Activated CD8-positive, alpha-beta T cell treated with anti-CD3 and anti-CD28 coated beads for 36 hours (primary cell): ENCODE measurements around the gene EPHB1. TPM values are rescaled to one million over a fixed set of nuclear protein-coding genes. Genes with fewer than 3 reads are reported as not detected.

ENCODE experiments used
- ATAC-seq: fragments of 200-7000 bp; cut with Tn5 transposase; one replicate; pipeline ENCODE4 v1.10.0; 2021; ENCODE audit warnings: mild to moderate bottlenecking, moderate library complexity
- CTCF ChIA-PET: fragments of 350-600 bp; sonication (Branson Sonifier 250); formaldehyde crosslinking; loops from one replicate; lab custom pipeline; 2021; ENCODE audit warnings: antibody characterized with exemption; lab: Charles Lee
- POLR2A ChIA-PET: fragments of 350-600 bp; sonication (Branson Sonifier 250); formaldehyde crosslinking; loops from one replicate; lab custom pipeline; 2021; ENCODE audit warnings: antibody characterized with exemption; lab: Charles Lee
- DNase-seq: peaks from one replicate; pipeline ENCODE4 v3.0.0-alpha.2; 2020
- H3K27ac Mint-ChIP-seq: one replicate; pipeline ENCODE4 v1.8.0; 2021; ENCODE audit warnings: mild to moderate bottlenecking, mixed read lengths
- H3K27me3 Mint-ChIP-seq: one replicate; pipeline ENCODE4 v1.8.0; 2021; ENCODE audit warnings: mixed read lengths
- H3K36me3 Mint-ChIP-seq: one replicate; pipeline ENCODE4 v1.8.0; 2021; ENCODE audit warnings: low read depth, mixed read lengths
- H3K4me1 Mint-ChIP-seq: one replicate; pipeline ENCODE4 v1.8.0; 2021; ENCODE audit warnings: low read depth, mixed read lengths
- H3K4me3 Mint-ChIP-seq: one replicate; pipeline ENCODE4 v1.8.0; 2021; ENCODE audit warnings: mild to moderate bottlenecking, moderate library complexity, mixed read lengths
- H3K9me3 Mint-ChIP-seq: one replicate; pipeline ENCODE4 v1.8.0; 2021; ENCODE audit warnings: mixed read lengths
- CTCF ChIP-seq: fragments of 200-600 bp; IDR thresholded peaks from one replicate; pipeline ENCODE4 v1.8.0; 2022; ENCODE audit warnings: antibody characterized with exemption, mild to moderate bottlenecking
- intact Hi-C: fragments of 100-400 bp; cut with micrococcal nuclease; formaldehyde crosslinking; loops from one replicate; pipeline ENCODE4 v1.10.0; 2022
- total RNA-seq, 2 experiments: library from RNA; stranded (reverse); gene quantifications; one replicate each; pipeline ENCODE4 v1.2.3, GENCODE V29; 2021

Gene EPHB1
- total RNA-seq, 2 experiments from 2014 or later: 0.78 TPM; not detected in 1

DNA sequence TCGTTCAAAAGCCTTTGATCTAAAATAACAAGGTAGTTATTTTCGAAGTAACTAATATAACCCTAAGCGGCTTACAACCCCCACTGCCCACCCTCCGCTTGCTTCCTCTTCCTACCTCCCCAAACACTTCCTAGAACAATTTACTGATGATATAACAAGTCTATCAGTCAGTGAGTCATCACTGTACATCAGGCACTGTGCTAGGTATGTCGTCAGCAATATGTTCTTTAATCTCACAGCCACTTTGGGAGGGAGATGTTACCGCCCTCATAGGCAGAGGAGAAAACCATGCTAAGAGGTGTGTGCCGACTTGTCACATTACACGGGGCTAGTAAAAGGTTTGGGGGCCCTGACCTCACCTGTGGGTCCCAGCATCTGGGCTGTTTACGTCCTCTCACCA lies 381.8 kb downstream of the EPHB1 start:
- Mint-ChIP-seq H3K27me3 (peaks cover 1% of the 10 kb centered on the region), H3K4me1 (no peaks in the 10 kb centered on the region), H3K4me3 (no peak overlapping the region), H3K9me3 (no peaks in the 10 kb centered on the region), H3K36me3 (no peaks in the 10 kb centered on the region), H3K27ac (no peak overlapping the region)
- ATAC-seq: no peak
- DNase-seq: no peak
- no peak for TF ChIP-seq CTCF
- ChIA-PET CTCF (no interaction called here), POLR2A (no interaction called here)
- intact Hi-C loops: no loop called here

GRCh38 chr3:135178566-135178965 lies 383.5 kb downstream of the EPHB1 start:
- no peak overlapping the region for H3K27ac Mint-ChIP-seq
- CTCF ChIA-PET: no interaction called here
- DNase-seq (no peak), ATAC-seq (no peak)
- H3K9me3 Mint-ChIP-seq: no peaks in the 10 kb centered on the region
- H3K4me3 Mint-ChIP-seq: no peak overlapping the region
- TF ChIP-seq CTCF: no peak
- intact Hi-C loops: no loop called here
- H3K36me3 Mint-ChIP-seq: no peaks in the 10 kb centered on the region
- peaks cover 1% of the 10 kb centered on the region for H3K27me3 Mint-ChIP-seq
- POLR2A ChIA-PET: no interaction called here
- H3K4me1 Mint-ChIP-seq: no peaks in the 10 kb centered on the region

- no peaks in the 10 kb centered on the region for H3K4me1 Mint-ChIP-seq
- no peak for DNase-seq
- no peak overlapping the region for H3K27ac Mint-ChIP-seq
- intact Hi-C loops: no loop called here
- H3K36me3 Mint-ChIP-seq: no peaks in the 10 kb centered on the region
- ChIA-PET POLR2A (no interaction called here), CTCF (no interaction called here)
- no peak for ATAC-seq
- no peak overlapping the region for H3K4me3 Mint-ChIP-seq
- no peak for TF ChIP-seq CTCF
- H3K27me3 Mint-ChIP-seq: peaks cover 1% of the 10 kb centered on the region
- no peaks in the 10 kb centered on the region for H3K9me3 Mint-ChIP-seq
Observed at GRCh38 chr3:135181408-135181807, 386.3 kb downstream of the EPHB1 start.

GRCh38 chr3:135182364-135182998 lies 387.4 kb downstream of the EPHB1 start:
- no peaks in the 10 kb centered on the region for H3K4me1 Mint-ChIP-seq
- no peak overlapping the region for H3K4me3 Mint-ChIP-seq
- no peak for TF ChIP-seq CTCF
- DNase-seq (no peak), ATAC-seq (no peak)
- CTCF ChIA-PET: no interaction called here
- H3K27ac Mint-ChIP-seq: no peak overlapping the region
- H3K36me3 Mint-ChIP-seq: no peaks in the 10 kb centered on the region
- no peaks in the 10 kb centered on the region for H3K9me3 Mint-ChIP-seq
- intact Hi-C loops: no loop called here
- POLR2A ChIA-PET: no interaction called here
- H3K27me3 Mint-ChIP-seq: peaks cover 2% of the 10 kb centered on the region

DNA sequence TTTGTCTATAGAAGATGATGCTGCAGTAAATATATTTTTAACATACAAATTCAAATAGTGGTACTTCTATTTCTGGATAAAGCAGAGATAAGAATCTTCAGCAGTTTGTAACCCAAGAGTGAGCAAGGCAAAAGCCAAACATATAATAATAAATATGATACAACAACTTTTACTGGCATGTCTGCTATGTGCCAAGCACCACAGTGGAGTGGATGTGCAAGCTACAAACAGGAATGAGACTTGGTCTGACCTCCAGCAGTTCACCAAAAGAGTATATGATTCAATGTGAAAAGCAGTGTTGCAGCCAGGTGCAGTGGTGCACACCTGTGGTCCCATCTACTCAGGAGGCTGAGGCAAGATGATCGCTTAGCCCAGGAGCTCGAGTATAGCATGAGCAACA lies 395.6 kb downstream of the EPHB1 start:
- no peak for ATAC-seq
- H3K27ac Mint-ChIP-seq: no peak overlapping the region
- H3K27me3 Mint-ChIP-seq: peaks cover 1% of the 10 kb centered on the region

More for the DNA sequence above, 395.6 kb downstream of the EPHB1 start:
- no peak for DNase-seq
- CTCF ChIA-PET: no interaction called here
- Mint-ChIP-seq H3K9me3 (no peaks in the 10 kb centered on the region), H3K4me1 (no peaks in the 10 kb centered on the region), H3K36me3 (no peaks in the 10 kb centered on the region), H3K4me3 (no peak overlapping the region)
- intact Hi-C loops: no loop called here
- POLR2A ChIA-PET: no interaction called here
- TF ChIP-seq CTCF: no peak
